ENCODE data around the gene PXMP4. TPM values are rescaled to one million over a fixed set of nuclear protein-coding genes. Genes with fewer than 3 reads are reported as not detected.

PXMP4 gene
- total and polyA plus RNA-seq, 9 of the 15 experiments (the other 6 are each of a cell fraction or from before 2014, with no cell fraction given) = 4.8 to 29.1 (median 6.8) TPM

GRCh38 chr20:33681728-33682353 is 38.3 kb downstream of the PXMP4 start:
- CTCF ChIA-PET (ENCODE audit: low intra/inter-chr PET ratio) = no interaction called here
- 53% methylated on average over 9 of the region's 9 CpGs for WGBS (ENCODE audit: insufficient coverage, low coverage, missing lambda C conversion rate)
- in situ Hi-C loops (cut with MboI) (no loop called here), intact Hi-C loops (cut with micrococcal nuclease) (no loop called here)
- peaks cover 12 to 45% of the 10 kb centered on the region in 2 experiments for H3K4me1 ChIP-seq (replicated peaks in 1 of 2; ENCODE audit: control insufficient read depth in 2 of 2, insufficient read depth in 2 of 2, low read length in 2 of 2)
- no peak for ATAC-seq
- peaks cover 47% of the 10 kb centered on the region; the same call in 2 of the 3 replicates for H3K36me3 ChIP-seq (ENCODE audit: control insufficient read depth, insufficient read depth, low read length)
- H3K27ac ChIP-seq (ENCODE audit: extremely low read depth, low read depth, low read length) = no peak overlapping the region
- POLR2A ChIA-PET = interaction anchor here (0.6 to 2.2 kb wide), 6 partner anchors 9 to 1032 kb away, joined by 3 to 11 read pairs (median 6); partner anchors contain the start of genes ACTL10 and ZNF341
- H3K4me2 ChIP-seq (ENCODE audit: insufficient read depth, low read length) = no peak overlapping the region
- H2AFZ ChIP-seq (ENCODE audit: low read depth, low read length) = no peak overlapping the region
- peak in 1 of 4 experiments; percentile 5 for DNase-seq (ENCODE audit: extremely low read depth in 1 of 4, low spot score in 3 of 4)
- no peak for TF ChIP-seq DNMT1 (IDR thresholded peaks at IDR 0.05)
- TF ChIP-seq, protein P1, sequence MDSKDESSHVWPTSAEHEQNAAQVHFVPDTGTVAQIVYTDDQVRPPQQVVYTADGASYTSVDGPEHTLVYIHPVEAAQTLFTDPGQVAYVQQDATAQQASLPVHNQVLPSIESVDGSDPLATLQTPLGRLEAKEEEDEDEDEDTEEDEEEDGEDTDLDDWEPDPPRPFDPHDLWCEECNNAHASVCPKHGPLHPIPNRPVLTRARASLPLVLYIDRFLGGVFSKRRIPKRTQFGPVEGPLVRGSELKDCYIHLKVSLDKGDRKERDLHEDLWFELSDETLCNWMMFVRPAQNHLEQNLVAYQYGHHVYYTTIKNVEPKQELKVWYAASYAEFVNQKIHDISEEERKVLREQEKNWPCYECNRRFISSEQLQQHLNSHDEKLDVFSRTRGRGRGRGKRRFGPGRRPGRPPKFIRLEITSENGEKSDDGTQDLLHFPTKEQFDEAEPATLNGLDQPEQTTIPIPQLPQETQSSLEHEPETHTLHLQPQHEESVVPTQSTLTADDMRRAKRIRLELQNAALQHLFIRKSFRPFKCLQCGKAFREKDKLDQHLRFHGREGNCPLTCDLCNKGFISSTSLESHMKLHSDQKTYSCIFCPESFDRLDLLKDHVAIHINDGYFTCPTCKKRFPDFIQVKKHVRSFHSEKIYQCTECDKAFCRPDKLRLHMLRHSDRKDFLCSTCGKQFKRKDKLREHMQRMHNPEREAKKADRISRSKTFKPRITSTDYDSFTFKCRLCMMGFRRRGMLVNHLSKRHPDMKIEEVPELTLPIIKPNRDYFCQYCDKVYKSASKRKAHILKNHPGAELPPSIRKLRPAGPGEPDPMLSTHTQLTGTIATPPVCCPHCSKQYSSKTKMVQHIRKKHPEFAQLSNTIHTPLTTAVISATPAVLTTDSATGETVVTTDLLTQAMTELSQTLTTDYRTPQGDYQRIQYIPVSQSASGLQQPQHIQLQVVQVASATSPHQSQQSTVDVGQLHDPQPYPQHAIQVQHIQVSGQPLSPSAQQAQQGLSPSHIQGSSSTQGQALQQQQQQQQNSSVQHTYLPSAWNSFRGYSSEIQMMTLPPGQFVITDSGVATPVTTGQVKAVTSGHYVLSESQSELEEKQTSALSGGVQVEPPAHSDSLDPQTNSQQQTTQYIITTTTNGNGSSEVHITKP (IDR thresholded peaks at IDR 0.05; ENCODE audit: partially characterized antibody) = peak; percentile 94
- no peaks in the 10 kb centered on the region for H3K9me3 ChIP-seq (replicated peaks; ENCODE audit: control insufficient read depth, insufficient read depth, low read depth, low read length)
- FAIRE-seq = no peak
- H3K4me3 ChIP-seq = no peak overlapping the region
- H3K27me3 ChIP-seq (ENCODE audit: control insufficient read depth in 2 of 2, insufficient read depth in 2 of 2, low read length in 2 of 2) = no peaks in the 10 kb centered on the region
- BruUV-seq (replicated peaks) = no TSS peak
- H3K79me2 ChIP-seq (ENCODE audit: control insufficient read depth, insufficient read depth, low read length) = peaks cover 35% of the 10 kb centered on the region
- H3K9ac ChIP-seq (ENCODE audit: insufficient read depth in 1 of 2, low read depth in 2 of 2, low read length in 2 of 2) = peak overlapping the region in 1 of 2 experiments; percentile 80; a peak in 2 of 4 replicates
- H3K9me1 ChIP-seq (ENCODE audit: control insufficient read depth, insufficient read depth, low read length) = no peaks in the 10 kb centered on the region
- H4K20me1 ChIP-seq (replicated peaks; ENCODE audit: control insufficient read depth, insufficient read depth, low read length) = peaks cover 28% of the 10 kb centered on the region; the same call in 1 of the 2 replicates
